Ascending aorta (tissue), 2 donors: ENCODE data around the gene LRRC8C. TPM values are rescaled to one million over a fixed set of nuclear protein-coding genes. Genes with fewer than 3 reads are reported as not detected.
A peak's percentile ranks its signal among the peaks of the same experiment; 100 is the strongest.

Experiments
- DNase-seq, 2 donors: peaks; one replicate each; pipeline ENCODE4 v3.0.0-alpha.2; 2019; ENCODE audit warnings: low spot score in 2 of 2
- H3K27ac ChIP-seq, 2 donors: fragments of 200-600 bp; sonication (generic); one replicate each; pipeline ENCODE4 v1.5.1; 2016 to 2017; ENCODE audit warnings: mild to moderate bottlenecking in 1 of 2
- H3K27me3 ChIP-seq: fragments of 200-600 bp; sonication (generic); one replicate; pipeline ENCODE4 v1.5.1; 2017
- H3K36me3 ChIP-seq, 2 donors: fragments of 200-600 bp; sonication (generic); one replicate each; pipeline ENCODE4 v1.5.1; 2016
- H3K4me1 ChIP-seq, 2 donors: fragments of 200-600 bp; sonication (generic); one replicate each; pipeline ENCODE4 v1.5.1; 2016 to 2017; ENCODE audit warnings: mild to moderate bottlenecking in 1 of 2
- H3K4me3 ChIP-seq, 2 donors: fragments of 200-600 bp; sonication (generic); one replicate each; pipeline ENCODE4 v1.5.1; 2016 to 2017; ENCODE audit warnings: mild to moderate bottlenecking in 1 of 2
- H3K9me3 ChIP-seq, 2 donors: fragments of 200-600 bp; sonication (generic); one replicate each; pipeline ENCODE4 v1.5.1; 2016
- CTCF ChIP-seq, 3 experiments: fragments of 200-600 bp in 2 of 3; fragments of 450-650 bp in 1 of 3; sonication (generic) in 2 of 3; IDR thresholded peaks; one replicate each; pipeline ENCODE4 v1.5.1; 2016 to 2019; ENCODE audit warnings: antibody characterized with exemption in 3 of 3, mild to moderate bottlenecking in 1 of 3, moderate library complexity in 1 of 3
- intact Hi-C: fragments of 100-400 bp; cut with DNase I; formaldehyde crosslinking; loops from one replicate; pipeline ENCODE4 v1.15.1; 2023
- total RNA-seq: library from RNA; depleted of rRNA; stranded (reverse); fragments of >200 nt; gene quantifications from one replicate; pipeline ENCODE4 v1.1.0, GENCODE V29; 2016

The LRRC8C gene
- total RNA-seq, 1 donor from 2014 or later = 7.5 TPM

- H3K27me3 ChIP-seq = no peaks in the 10 kb centered on the region
- no peaks in the 10 kb centered on the region for H3K36me3 ChIP-seq
- H3K4me3 ChIP-seq = no peak overlapping the region
- no peak overlapping the region for H3K27ac ChIP-seq
- DNase-seq = no peak
- intact Hi-C loops = no loop called here
- H3K4me1 ChIP-seq = no peaks in the 10 kb centered on the region
- TF ChIP-seq CTCF (IDR thresholded peaks at IDR 0.05) = no peak
- H3K9me3 ChIP-seq = no peaks in the 10 kb centered on the region
Measured at GRCh38 chr1:89613928-89614327, 19.0 kb upstream of the LRRC8C start.

GRCh38 chr1:89615676-89616598 is 17.0 kb upstream of the LRRC8C start:
- H3K9me3 ChIP-seq = no peaks in the 10 kb centered on the region
- intact Hi-C loops = no loop called here
- H3K27me3 ChIP-seq = no peaks in the 10 kb centered on the region
- peak in 2 of 3 experiments; percentile 9 to 30 for TF ChIP-seq CTCF (IDR thresholded peaks at IDR 0.05)
- H3K27ac ChIP-seq = no peak overlapping the region
- no peaks in the 10 kb centered on the region for H3K4me1 ChIP-seq
- H3K36me3 ChIP-seq = no peaks in the 10 kb centered on the region
- H3K4me3 ChIP-seq = no peak overlapping the region
- no peak for DNase-seq

GRCh38 chr1:89616844-89617627 is 15.9 kb upstream of the LRRC8C start:
- no peak overlapping the region for H3K27ac ChIP-seq
- H3K36me3 ChIP-seq = no peaks in the 10 kb centered on the region
- H3K9me3 ChIP-seq = no peaks in the 10 kb centered on the region
- intact Hi-C loops = no loop called here
- TF ChIP-seq CTCF (IDR thresholded peaks at IDR 0.05) = no peak
- DNase-seq = no peak
- no peaks in the 10 kb centered on the region for H3K27me3 ChIP-seq
- no peaks in the 10 kb centered on the region for H3K4me1 ChIP-seq
- no peak overlapping the region for H3K4me3 ChIP-seq

- Histone ChIP-seq H3K27me3 (no peaks in the 10 kb centered on the region), H3K27ac (no peak overlapping the region), H3K4me1 (no peaks in the 10 kb centered on the region), H3K4me3 (no peak overlapping the region), H3K36me3 (no peaks in the 10 kb centered on the region), H3K9me3 (no peaks in the 10 kb centered on the region)
- no peak for DNase-seq
- intact Hi-C loops = no loop called here
- no peak for TF ChIP-seq CTCF (IDR thresholded peaks at IDR 0.05)
Measured at GRCh38 chr1:89620664-89621063, 12.3 kb upstream of the LRRC8C start.

GRCh38 chr1:89622895-89623294 is 10.0 kb upstream of the LRRC8C start:
- Histone ChIP-seq H3K27ac (no peak overlapping the region), H3K9me3 (no peaks in the 10 kb centered on the region), H3K4me3 (no peak overlapping the region), H3K4me1 (no peaks in the 10 kb centered on the region), H3K27me3 (no peaks in the 10 kb centered on the region), H3K36me3 (no peaks in the 10 kb centered on the region)
- DNase-seq = no peak
- TF ChIP-seq CTCF (IDR thresholded peaks at IDR 0.05) = no peak
- intact Hi-C loops = no loop called here
